ENCODE measurements around the gene COL23A1. TPM values are rescaled to one million over a fixed set of nuclear protein-coding genes. Genes with fewer than 3 reads are reported as not detected.

Gene COL23A1
- total RNA-seq, 1 experiment from 2014 or later, result 15.0 TPM

GRCh38 chr5:178296066-178296465 lies 294.1 kb downstream of the COL23A1 start (continued):
- TF ChIP-seq ATF6 (CRISPR knock-in tag; IDR thresholded peaks at IDR 0.05), result no peak
- TF ChIP-seq FOXJ3 (CRISPR knock-in tag; IDR thresholded peaks at IDR 0.05; ENCODE audit: borderline replicate concordance), result no peak
- TF ChIP-seq ERG (CRISPR knock-in tag; IDR thresholded peaks at IDR 0.05), result no peak
- TF ChIP-seq ZMAT4 (CRISPR knock-in tag; IDR thresholded peaks at IDR 0.05), result no peak
- no peak for TF ChIP-seq ZNF396 (CRISPR knock-in tag; IDR thresholded peaks at IDR 0.05; ENCODE audit: borderline replicate concordance)
- TF ChIP-seq SP1 (CRISPR knock-in tag; conservative IDR thresholded peaks at IDR 0.05), result no peak
- no peak for TF ChIP-seq ZSCAN18 (CRISPR knock-in tag; IDR thresholded peaks at IDR 0.05)

GRCh38 chr5:178295589-178295988 lies 294.6 kb downstream of the COL23A1 start:
- TF ChIP-seq ATF6 (CRISPR knock-in tag; IDR thresholded peaks at IDR 0.05) (no peak), FOXJ3 (CRISPR knock-in tag; IDR thresholded peaks at IDR 0.05; ENCODE audit: borderline replicate concordance) (no peak), ETV6 (CRISPR knock-in tag; IDR thresholded peaks at IDR 0.05) (no peak), SOX15 (CRISPR knock-in tag; IDR thresholded peaks at IDR 0.05) (no peak), USF2 (CRISPR knock-in tag; IDR thresholded peaks at IDR 0.05) (no peak), SMAD4 (CRISPR knock-in tag; IDR thresholded peaks at IDR 0.05) (no peak)
- H3K4me3 Mint-ChIP-seq, result no peak overlapping the region
- peaks cover 7% of the 10 kb centered on the region for H3K36me3 Mint-ChIP-seq

GRCh38 chr5:178293815-178294214 lies 296.4 kb downstream of the COL23A1 start:
- no peaks in the 10 kb centered on the region for H3K27me3 Mint-ChIP-seq (ENCODE audit: low read depth)
- peaks cover 7% of the 10 kb centered on the region for H3K36me3 Mint-ChIP-seq
- POLR2A ChIA-PET, result no interaction called here
- H3K4me3 Mint-ChIP-seq, result no peak overlapping the region
- CTCF ChIA-PET, result interaction anchor here (1.0 kb wide), 1 partner anchor 10 kb away, joined by 4 read pairs; no protein-coding TSS in a partner anchor
- ATAC-seq, result no peak
- no peak for DNase-seq (ENCODE audit: low spot score)
- H3K4me1 Mint-ChIP-seq, result peaks cover 5% of the 10 kb centered on the region; the same call in 1 of the 2 replicates
- H3K9me3 Mint-ChIP-seq, result peaks cover 10% of the 10 kb centered on the region
- no peak overlapping the region for H3K27ac Mint-ChIP-seq
- no peak for TF ChIP-seq SP1 (CRISPR knock-in tag; conservative IDR thresholded peaks at IDR 0.05)
- no peak for TF ChIP-seq ZNF281 (CRISPR knock-in tag; IDR thresholded peaks at IDR 0.05)
- TF ChIP-seq ZNF671 (CRISPR knock-in tag; IDR thresholded peaks at IDR 0.05), result no peak
- no peak for TF ChIP-seq ZBTB21 (CRISPR knock-in tag; IDR thresholded peaks at IDR 0.05; ENCODE audit: borderline replicate concordance)
- no peak for TF ChIP-seq FOXJ3 (CRISPR knock-in tag; IDR thresholded peaks at IDR 0.05; ENCODE audit: borderline replicate concordance)
- no peak for TF ChIP-seq RELA (CRISPR knock-in tag; IDR thresholded peaks at IDR 0.05; ENCODE audit: borderline replicate concordance)
- no peak for TF ChIP-seq ZNF425 (CRISPR knock-in tag; conservative IDR thresholded peaks at IDR 0.05)
- no peak for TF ChIP-seq ZNF232 (CRISPR knock-in tag; IDR thresholded peaks at IDR 0.05)

More at GRCh38 chr5:178295589-178295988, 294.6 kb downstream of the COL23A1 start:
- ATAC-seq (no peak), DNase-seq (ENCODE audit: low spot score) (no peak)
- no peak overlapping the region for H3K27ac Mint-ChIP-seq
- H3K9me3 Mint-ChIP-seq, result peaks cover 10% of the 10 kb centered on the region
- CTCF ChIA-PET, result no interaction called here
- peaks cover 5% of the 10 kb centered on the region; the same call in 1 of the 2 replicates for H3K4me1 Mint-ChIP-seq
- POLR2A ChIA-PET, result interaction anchor here (0.6 kb wide), 1 partner anchor 573 kb away, joined by 3 read pairs; no protein-coding TSS in a partner anchor
- H3K27me3 Mint-ChIP-seq (ENCODE audit: low read depth), result no peaks in the 10 kb centered on the region
